SJCRH30 (cell line): Measurements from ENCODE around the gene RBMXL2. TPM values are rescaled to one million over a fixed set of nuclear protein-coding genes. Genes with fewer than 3 reads are reported as not detected.
A peak's percentile ranks its signal among the peaks of the same experiment; 100 is the strongest.

ENCODE experiments used
- DNase-seq, 2 experiments: peaks; one replicate each; pipeline ENCODE4 v3.0.0-alpha.2; 2015 to 2020
- H3K27ac ChIP-seq: fragments of 250-450 bp; sonication (Bioruptor Pico); 2 replicates; pipeline ENCODE4 v1.5.1; 2020; ENCODE audit warnings: mild to moderate bottlenecking, moderate library complexity
- H3K27me3 ChIP-seq: fragments of 250-450 bp; sonication (Bioruptor Pico); 2 replicates; pipeline ENCODE4 v1.5.1; 2020; ENCODE audit warnings: mild to moderate bottlenecking, moderate library complexity
- H3K36me3 ChIP-seq: fragments of 250-450 bp; sonication (Bioruptor Pico); 2 replicates; pipeline ENCODE4 v1.5.1; 2020; ENCODE audit warnings: mild to moderate bottlenecking, moderate library complexity
- H3K4me1 ChIP-seq: fragments of 250-450 bp; sonication (Bioruptor Pico); 2 replicates; pipeline ENCODE4 v1.5.1; 2020; ENCODE audit warnings: mild to moderate bottlenecking, moderate library complexity
- H3K4me3 ChIP-seq: fragments of 250-450 bp; sonication (Bioruptor Pico); 2 replicates; pipeline ENCODE4 v1.5.1; 2020; ENCODE audit warnings: mild to moderate bottlenecking, moderate library complexity
- H3K9me3 ChIP-seq: fragments of 250-450 bp; sonication (Bioruptor Pico); replicated peaks from 2 replicates; pipeline ENCODE4 v1.5.1; 2020; ENCODE audit warnings: mild to moderate bottlenecking, moderate library complexity
- total RNA-seq: library from RNA; depleted of rRNA; stranded (reverse); fragments of >200 nt; shearing (Covaris generic); gene quantifications from 2 replicates; pipeline ENCODE4 v1.2.3, GENCODE V29; 2014; rRNA removed

Gene RBMXL2
- not detected in 2 replicates for total RNA-seq

GRCh38 chr11:7088921-7089320, at the start of gene RBMXL2:
RBMXL2 (plus strand) TSS chr11:7088998; CDS start chr11:7089121, 123 bp downstream.
- Histone ChIP-seq H3K4me1 (no peaks in the 10 kb centered on the region), H3K9me3 (no peaks in the 10 kb centered on the region; the same call in 1 of the 2 replicates), H3K36me3 (no peaks in the 10 kb centered on the region), H3K27me3 (peaks cover 4% of the 10 kb centered on the region; the same call in 1 of the 2 replicates), H3K27ac (no peak within 1 kb of the TSS), H3K4me3 (no peak within 1 kb of the TSS)
- no peak for DNase-seq

DNA sequence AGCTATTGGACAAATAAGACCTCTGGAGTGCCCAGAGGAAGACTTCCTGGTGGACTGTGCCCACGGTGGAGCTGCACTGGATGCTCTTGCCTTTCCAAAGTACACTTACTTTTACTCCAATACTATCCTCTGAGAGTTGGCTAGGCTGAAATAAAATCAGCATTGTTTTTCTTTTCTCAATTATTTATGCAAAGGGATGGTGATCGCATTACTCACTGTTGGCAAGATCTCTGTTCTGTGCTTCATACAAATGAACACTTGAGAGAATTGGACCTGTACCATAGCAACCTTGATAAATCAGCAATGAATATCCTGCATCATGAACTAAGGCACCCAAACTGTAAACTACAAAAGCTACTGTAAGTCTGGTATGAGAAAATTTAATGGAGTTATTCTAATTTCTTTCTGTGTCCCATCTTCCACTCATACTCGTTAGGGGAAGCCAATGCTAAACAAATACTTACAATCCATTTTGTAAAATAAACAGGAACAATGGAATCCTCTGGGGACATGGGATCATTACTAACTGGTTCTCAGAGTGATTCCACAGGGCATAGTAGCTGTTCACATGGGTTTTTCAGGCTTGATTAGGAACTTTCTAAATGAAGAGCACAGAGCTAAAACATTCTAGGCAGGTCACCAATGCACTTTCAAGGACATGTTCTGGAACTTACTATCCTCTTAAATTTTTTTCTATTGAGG, 42.2 kb upstream of the RBMXL2 start:
- Histone ChIP-seq H3K27ac (no peak overlapping the region), H3K9me3 (no peaks in the 10 kb centered on the region), H3K36me3 (no peaks in the 10 kb centered on the region), H3K27me3 (no peaks in the 10 kb centered on the region), H3K4me1 (no peaks in the 10 kb centered on the region), H3K4me3 (no peak overlapping the region)
- DNase-seq: no peak

DNA sequence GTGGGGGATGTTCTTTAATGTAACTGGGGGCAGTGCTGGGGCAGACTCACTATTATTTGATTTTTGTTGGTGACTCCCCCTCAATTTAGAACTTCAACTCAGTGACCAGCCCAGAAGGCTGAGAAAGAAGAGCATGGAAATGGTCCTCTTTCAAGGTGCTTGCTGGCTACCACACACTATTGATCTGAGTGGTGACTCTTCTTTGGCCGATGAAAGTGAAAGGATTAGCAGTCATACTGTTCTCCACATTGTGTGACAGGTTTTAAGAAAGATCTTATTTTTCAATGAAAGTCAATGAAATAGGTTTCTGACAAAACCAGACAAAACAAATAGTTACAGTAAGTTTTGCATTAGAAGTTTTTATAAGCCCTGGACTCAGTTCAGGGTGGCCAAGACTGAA, 38.6 kb upstream of the RBMXL2 start:
- H3K27me3 ChIP-seq: no peaks in the 10 kb centered on the region
- no peak overlapping the region for H3K4me3 ChIP-seq
- H3K27ac ChIP-seq: no peak overlapping the region
- no peaks in the 10 kb centered on the region for H3K9me3 ChIP-seq
- H3K4me1 ChIP-seq: no peaks in the 10 kb centered on the region
- DNase-seq: no peak
- H3K36me3 ChIP-seq: no peaks in the 10 kb centered on the region

- H3K27ac ChIP-seq: no peak overlapping the region
- no peak for DNase-seq
- no peaks in the 10 kb centered on the region for H3K9me3 ChIP-seq
- H3K4me1 ChIP-seq: no peaks in the 10 kb centered on the region
- no peaks in the 10 kb centered on the region for H3K36me3 ChIP-seq
- no peak overlapping the region for H3K4me3 ChIP-seq
- no peaks in the 10 kb centered on the region for H3K27me3 ChIP-seq
Measured at GRCh38 chr11:7056828-7057513, 31.8 kb upstream of the RBMXL2 start.

DNA sequence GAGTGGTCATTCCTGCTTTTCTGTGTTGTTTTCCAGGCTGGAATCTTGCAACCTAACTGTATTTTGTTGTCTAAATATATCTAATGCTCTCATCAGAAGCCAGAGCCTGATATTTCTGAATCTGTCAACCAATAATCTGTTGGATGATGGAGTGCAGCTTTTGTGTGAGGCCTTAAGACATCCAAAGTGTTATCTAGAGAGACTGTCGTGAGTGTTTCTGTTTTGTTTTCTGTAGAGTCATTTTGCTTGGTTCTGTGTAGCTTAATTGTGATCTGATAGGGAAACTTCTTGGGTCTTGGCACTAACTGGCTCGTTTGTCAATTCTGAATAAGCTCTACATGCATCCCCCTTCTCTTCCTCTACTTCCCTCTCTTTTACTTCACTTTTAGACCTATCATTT, 31.2 kb upstream of the RBMXL2 start:
- Histone ChIP-seq H3K36me3 (no peaks in the 10 kb centered on the region), H3K27ac (no peak overlapping the region), H3K9me3 (no peaks in the 10 kb centered on the region), H3K4me3 (no peak overlapping the region), H3K4me1 (no peaks in the 10 kb centered on the region), H3K27me3 (no peaks in the 10 kb centered on the region)
- no peak for DNase-seq

DNA sequence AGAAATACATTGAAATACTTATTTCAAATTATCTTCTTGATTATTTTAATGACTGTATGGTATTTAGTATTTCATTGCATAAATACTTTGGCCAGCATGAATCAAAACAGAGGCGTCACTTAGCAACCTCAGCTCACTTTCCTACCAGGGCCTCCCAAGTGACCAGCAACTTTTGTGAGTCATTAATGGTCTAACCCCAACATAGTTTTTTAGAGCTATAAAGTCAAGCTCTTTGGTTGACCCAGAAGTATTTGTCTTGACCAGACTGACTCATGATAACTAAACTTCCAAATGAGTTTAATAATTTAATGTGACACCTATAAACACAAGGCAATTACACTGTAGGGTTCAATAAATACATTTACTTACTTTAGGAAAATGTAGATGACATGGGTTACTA, 27.9 kb upstream of the RBMXL2 start:
- Histone ChIP-seq H3K27me3 (no peaks in the 10 kb centered on the region), H3K4me3 (no peak overlapping the region), H3K4me1 (no peaks in the 10 kb centered on the region), H3K27ac (no peak overlapping the region), H3K36me3 (no peaks in the 10 kb centered on the region), H3K9me3 (no peaks in the 10 kb centered on the region)
- no peak for DNase-seq

DNA sequence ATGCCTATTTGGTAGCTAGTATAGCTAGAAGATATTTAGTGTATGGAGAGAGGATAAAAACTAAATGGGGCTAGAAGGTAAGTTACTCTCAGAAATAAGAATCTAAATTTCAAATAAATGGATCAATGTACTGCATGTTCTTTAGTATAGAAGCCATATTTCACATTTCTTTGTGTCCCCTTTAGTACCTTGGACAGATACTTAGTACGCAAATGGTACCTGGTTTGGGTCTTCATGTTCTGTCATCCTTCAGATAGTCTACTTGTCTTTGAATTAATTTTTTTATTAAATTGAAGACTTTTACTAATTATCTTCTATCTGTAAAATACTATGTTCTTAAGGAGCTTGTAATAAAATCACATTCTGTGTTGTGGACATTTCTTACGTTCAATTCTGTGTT, 26.3 kb upstream of the RBMXL2 start:
- no peak for DNase-seq
- Histone ChIP-seq H3K36me3 (no peaks in the 10 kb centered on the region), H3K9me3 (no peaks in the 10 kb centered on the region), H3K27me3 (no peaks in the 10 kb centered on the region), H3K27ac (no peak overlapping the region), H3K4me3 (no peak overlapping the region), H3K4me1 (no peaks in the 10 kb centered on the region)

DNA sequence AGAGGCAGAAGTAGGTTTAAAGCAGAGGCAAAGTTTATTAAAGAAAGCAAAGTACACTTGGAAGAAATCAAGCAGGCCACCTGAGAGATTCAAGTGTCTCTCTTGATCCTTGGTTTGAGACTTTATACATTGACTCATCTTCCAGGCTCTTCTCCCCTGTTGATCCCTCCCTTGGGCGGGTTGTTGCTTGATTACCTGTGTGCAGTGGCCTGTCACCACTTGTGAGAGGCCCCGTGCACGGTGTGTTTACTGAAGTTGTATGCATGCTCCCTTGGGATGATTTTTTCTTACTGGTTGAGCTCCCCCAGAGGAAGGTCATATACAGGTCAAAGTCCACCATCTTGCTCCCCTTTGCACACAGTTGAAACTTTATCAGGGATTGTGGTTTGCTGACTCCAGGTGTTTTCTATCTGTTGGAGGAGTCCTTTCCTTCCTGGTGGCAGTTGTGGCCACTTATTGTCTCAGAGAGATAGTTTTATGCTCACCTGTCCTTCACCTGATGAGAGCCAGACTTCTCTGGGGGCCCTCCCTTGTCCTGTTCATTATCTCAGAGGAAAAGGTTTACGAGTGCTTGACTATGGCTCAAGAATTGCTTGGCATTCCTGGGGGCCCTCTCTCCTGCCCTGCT, 16.3 kb upstream of the RBMXL2 start:
- Histone ChIP-seq H3K27ac (no peak overlapping the region), H3K4me3 (no peak overlapping the region), H3K36me3 (no peaks in the 10 kb centered on the region), H3K27me3 (no peaks in the 10 kb centered on the region), H3K4me1 (no peaks in the 10 kb centered on the region), H3K9me3 (no peaks in the 10 kb centered on the region)
- no peak for DNase-seq

DNA sequence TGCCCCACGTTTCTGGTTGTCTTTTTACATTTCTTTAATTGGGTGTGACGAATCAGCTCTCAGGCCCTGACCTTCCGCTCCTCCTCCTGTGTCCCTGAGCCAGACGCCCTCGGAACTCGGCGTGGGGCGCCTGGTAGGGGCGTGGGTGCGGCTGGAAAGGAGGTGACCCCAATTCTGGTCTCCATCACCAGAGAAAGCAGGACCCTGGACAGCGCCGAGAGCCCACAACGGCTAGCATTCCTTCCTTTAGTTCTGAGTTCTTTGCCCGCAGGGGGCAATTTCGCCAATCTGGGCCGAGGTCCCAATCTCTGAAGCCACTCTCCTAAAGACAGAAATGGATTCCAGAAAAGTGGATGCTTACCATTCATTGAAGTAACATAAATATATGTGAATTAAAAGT, 11.7 kb upstream of the RBMXL2 start:
- no peaks in the 10 kb centered on the region for H3K27me3 ChIP-seq

GRCh38 chr11:7079545-7080135, 9.2 kb upstream of the RBMXL2 start:
- no peaks in the 10 kb centered on the region for H3K4me1 ChIP-seq
- H3K27ac ChIP-seq: no peak overlapping the region
- H3K9me3 ChIP-seq: no peaks in the 10 kb centered on the region
- H3K36me3 ChIP-seq: no peaks in the 10 kb centered on the region
- DNase-seq: no peak
- H3K27me3 ChIP-seq: no peaks in the 10 kb centered on the region
- no peak overlapping the region for H3K4me3 ChIP-seq

More for the DNA sequence above, 11.7 kb upstream of the RBMXL2 start:
- no peaks in the 10 kb centered on the region for H3K4me1 ChIP-seq
- no peak overlapping the region for H3K4me3 ChIP-seq
- DNase-seq: peak; percentile 19 to 40
- no peak overlapping the region for H3K27ac ChIP-seq
- H3K9me3 ChIP-seq: no peaks in the 10 kb centered on the region
- H3K36me3 ChIP-seq: no peaks in the 10 kb centered on the region

DNA sequence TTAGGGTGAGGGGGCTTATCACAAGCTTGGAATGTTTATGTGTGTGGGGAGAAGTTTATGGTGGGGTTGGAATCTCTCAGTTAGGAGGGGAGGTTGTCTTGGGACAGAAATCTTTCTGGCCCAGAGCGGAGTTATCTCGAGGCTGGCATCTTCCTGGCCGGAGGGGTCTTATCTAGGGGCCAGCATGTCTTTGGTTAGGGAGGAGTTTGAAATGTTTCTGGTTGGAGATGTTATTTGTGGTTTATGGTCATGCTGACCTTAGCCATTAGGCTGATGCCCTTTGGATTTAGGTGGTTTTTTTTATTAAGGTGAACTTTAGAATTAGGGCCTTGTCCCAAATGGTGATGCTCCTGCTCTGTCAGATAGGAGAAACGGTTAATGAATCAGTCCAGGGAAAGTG, 7.9 kb upstream of the RBMXL2 start:
- no peak overlapping the region for H3K4me3 ChIP-seq
- no peaks in the 10 kb centered on the region for H3K4me1 ChIP-seq
- H3K9me3 ChIP-seq: no peaks in the 10 kb centered on the region
- no peaks in the 10 kb centered on the region for H3K36me3 ChIP-seq
- no peaks in the 10 kb centered on the region for H3K27me3 ChIP-seq
- H3K27ac ChIP-seq: no peak overlapping the region
- DNase-seq: no peak

DNA sequence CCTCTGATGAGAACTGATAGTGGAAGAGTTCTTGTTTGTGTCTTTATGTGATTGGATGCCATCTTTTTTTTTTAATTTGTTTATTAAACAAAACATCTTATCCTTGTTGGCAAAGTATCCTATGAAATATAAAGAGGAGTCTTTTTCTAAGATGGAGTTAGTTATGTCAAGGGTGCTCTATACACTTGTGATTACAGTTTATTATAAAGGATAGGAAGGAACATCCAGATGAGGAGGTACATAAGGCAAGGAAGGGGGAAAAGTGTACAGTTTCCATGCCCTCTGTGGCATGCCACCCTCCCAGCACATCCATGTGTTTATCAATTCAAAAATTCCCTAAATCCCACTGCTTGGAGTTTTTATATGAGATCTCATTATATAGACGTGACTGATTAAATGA, 7.4 kb upstream of the RBMXL2 start:
- H3K4me3 ChIP-seq: no peak overlapping the region
- H3K9me3 ChIP-seq: no peaks in the 10 kb centered on the region
- H3K4me1 ChIP-seq: no peaks in the 10 kb centered on the region
- no peak overlapping the region for H3K27ac ChIP-seq
- DNase-seq: no peak
- H3K36me3 ChIP-seq: no peaks in the 10 kb centered on the region
- no peaks in the 10 kb centered on the region for H3K27me3 ChIP-seq

GRCh38 chr11:7089328-7090251, 792 bp downstream of the RBMXL2 start:
- Histone ChIP-seq H3K9me3 (no peaks in the 10 kb centered on the region; the same call in 1 of the 2 replicates), H3K27ac (no peak overlapping the region), H3K27me3 (peaks cover 7% of the 10 kb centered on the region; the same call in 1 of the 2 replicates), H3K36me3 (no peaks in the 10 kb centered on the region), H3K4me3 (no peak overlapping the region), H3K4me1 (no peaks in the 10 kb centered on the region)
- no peak for DNase-seq

GRCh38 chr11:7098235-7098832, 9.5 kb downstream of the RBMXL2 start:
- DNase-seq: peak in 1 of 2 experiments; percentile 67
- Histone ChIP-seq H3K9me3 (no peaks in the 10 kb centered on the region), H3K4me1 (no peaks in the 10 kb centered on the region), H3K27me3 (peaks cover 7% of the 10 kb centered on the region; the same call in 1 of the 2 replicates), H3K4me3 (no peak overlapping the region), H3K36me3 (no peaks in the 10 kb centered on the region), H3K27ac (no peak overlapping the region)
